Astrocyte (in vitro differentiated cells and primary cell): ENCODE measurements around the gene PPP2R5E. TPM values are rescaled to one million over a fixed set of nuclear protein-coding genes. Genes with fewer than 3 reads are reported as not detected.

Experiments used
- DNase-seq: peaks from one replicate; pipeline ENCODE4 v3.0.0-alpha.2; 2010; ENCODE audit warnings: low read depth
- FAIRE-seq: peaks from 2 replicates; lab custom pipeline; 2011; peaks lifted over from hg19 to GRCh38; lab: Jason Lieb, UNC
- H2AFZ ChIP-seq: 2 replicates; pipeline ENCODE4 v1.6.0; 2012; ENCODE audit warnings: low read depth, low read length, inconsistent platforms
- H3K27ac ChIP-seq: 2 replicates; pipeline ENCODE4 v1.5.1; 2011; ENCODE audit warnings: low read depth, low read length, inconsistent platforms
- H3K27me3 ChIP-seq: 2 replicates; pipeline ENCODE4 v1.6.0; 2011; ENCODE audit warnings: low read length, inconsistent platforms; ENCODE audit not compliant: insufficient read depth
- H3K36me3 ChIP-seq: 2 replicates; pipeline ENCODE4 v1.5.1; 2011; ENCODE audit warnings: low read length, inconsistent platforms; ENCODE audit not compliant: insufficient read depth
- H3K4me1 ChIP-seq: 2 replicates; pipeline ENCODE4 v1.5.1; 2011; ENCODE audit warnings: low read length, inconsistent platforms; ENCODE audit not compliant: insufficient read depth
- H3K4me2 ChIP-seq: 2 replicates; pipeline ENCODE4 v1.6.0; 2012; ENCODE audit warnings: low read length, inconsistent platforms
- H3K4me3 ChIP-seq: 2 replicates; pipeline ENCODE4 v1.5.1; 2011; ENCODE audit warnings: low read depth, mild to moderate bottlenecking, low read length, inconsistent platforms; ENCODE audit not compliant: insufficient read depth
- H3K79me2 ChIP-seq: 2 replicates; pipeline ENCODE4 v1.6.0; 2012; ENCODE audit warnings: mild to moderate bottlenecking, low read length, inconsistent platforms; ENCODE audit not compliant: insufficient read depth
- H3K9ac ChIP-seq: 2 replicates; pipeline ENCODE4 v1.6.0; 2012; ENCODE audit warnings: mild to moderate bottlenecking, low read length, inconsistent platforms
- H3K9me3 ChIP-seq: 2 replicates; pipeline ENCODE4 v1.5.1; 2012; ENCODE audit warnings: low read depth, mild to moderate bottlenecking, low read length, inconsistent platforms; ENCODE audit not compliant: insufficient read depth
- H4K20me1 ChIP-seq: 2 replicates; pipeline ENCODE4 v1.6.0; 2012; ENCODE audit warnings: low read length, inconsistent platforms; ENCODE audit not compliant: insufficient read depth
- H3K27ac Mint-ChIP-seq: one replicate; pipeline ENCODE4 v1.8.0; 2021; ENCODE audit warnings: mild to moderate bottlenecking, mixed read lengths; ENCODE audit not compliant: unreplicated experiment
- H3K27me3 Mint-ChIP-seq: one replicate; pipeline ENCODE4 v1.8.0; 2021; ENCODE audit warnings: low read depth, mixed read lengths; ENCODE audit not compliant: unreplicated experiment
- H3K36me3 Mint-ChIP-seq: one replicate; pipeline ENCODE4 v1.8.0; 2021; ENCODE audit warnings: low read depth, mixed read lengths; ENCODE audit not compliant: unreplicated experiment
- H3K4me1 Mint-ChIP-seq: one replicate; pipeline ENCODE4 v1.8.0; 2021; ENCODE audit warnings: low read depth, mixed read lengths; ENCODE audit not compliant: unreplicated experiment
- H3K4me3 Mint-ChIP-seq: one replicate; pipeline ENCODE4 v1.8.0; 2021; ENCODE audit warnings: mild to moderate bottlenecking, moderate library complexity, mixed read lengths; ENCODE audit not compliant: unreplicated experiment
- H3K9me3 Mint-ChIP-seq: one replicate; pipeline ENCODE4 v1.8.0; 2021; ENCODE audit warnings: mild to moderate bottlenecking, mixed read lengths; ENCODE audit not compliant: unreplicated experiment
- EZH2 ChIP-seq: IDR thresholded peaks from 2 replicates; pipeline ENCODE4 v1.6.1; 2012; ENCODE audit warnings: mild to moderate bottlenecking, low read length, inconsistent platforms; ENCODE audit not compliant: insufficient read depth
- total RNA-seq: library from RNA; stranded (reverse); gene quantifications from 2 replicates; pipeline ENCODE4 v1.2.1, GENCODE V29; 2021
- TF ChIP-seq, protein P1 (sequence below): IDR thresholded peaks from 2 replicates; pipeline ENCODE4 v1.5.1; 2011; ENCODE audit warnings: low read depth, mild to moderate bottlenecking, inconsistent platforms, low read length, moderate library complexity; ENCODE audit not compliant: insufficient read depth

PPP2R5E gene
- total RNA-seq, 1 donor from 2014 or later = 69.3 TPM

GRCh38 chr14:63404906-63405305, 138.3 kb downstream of the PPP2R5E start:
- H3K27me3 Mint-ChIP-seq = no peaks in the 10 kb centered on the region
- no peak overlapping the region for H3K9ac ChIP-seq
- no peaks in the 10 kb centered on the region for H3K27me3 ChIP-seq
- no peak overlapping the region for H3K4me2 ChIP-seq
- H3K27ac Mint-ChIP-seq = no peak overlapping the region
- no peaks in the 10 kb centered on the region for H3K4me1 Mint-ChIP-seq
- H3K4me1 ChIP-seq = no peaks in the 10 kb centered on the region
- H3K4me3 Mint-ChIP-seq = no peak overlapping the region
- no peaks in the 10 kb centered on the region for H3K36me3 ChIP-seq
- FAIRE-seq (no peak), DNase-seq (no peak)
- H3K36me3 Mint-ChIP-seq = peaks cover 3% of the 10 kb centered on the region
- H3K4me3 ChIP-seq = no peak overlapping the region
- no peak overlapping the region for H3K27ac ChIP-seq
- H3K9me3 ChIP-seq = no peaks in the 10 kb centered on the region
- H3K9me3 Mint-ChIP-seq = no peaks in the 10 kb centered on the region
- H2AFZ ChIP-seq = no peak overlapping the region
- peaks cover 12% of the 10 kb centered on the region for H3K79me2 ChIP-seq
- TF ChIP-seq, protein P1, sequence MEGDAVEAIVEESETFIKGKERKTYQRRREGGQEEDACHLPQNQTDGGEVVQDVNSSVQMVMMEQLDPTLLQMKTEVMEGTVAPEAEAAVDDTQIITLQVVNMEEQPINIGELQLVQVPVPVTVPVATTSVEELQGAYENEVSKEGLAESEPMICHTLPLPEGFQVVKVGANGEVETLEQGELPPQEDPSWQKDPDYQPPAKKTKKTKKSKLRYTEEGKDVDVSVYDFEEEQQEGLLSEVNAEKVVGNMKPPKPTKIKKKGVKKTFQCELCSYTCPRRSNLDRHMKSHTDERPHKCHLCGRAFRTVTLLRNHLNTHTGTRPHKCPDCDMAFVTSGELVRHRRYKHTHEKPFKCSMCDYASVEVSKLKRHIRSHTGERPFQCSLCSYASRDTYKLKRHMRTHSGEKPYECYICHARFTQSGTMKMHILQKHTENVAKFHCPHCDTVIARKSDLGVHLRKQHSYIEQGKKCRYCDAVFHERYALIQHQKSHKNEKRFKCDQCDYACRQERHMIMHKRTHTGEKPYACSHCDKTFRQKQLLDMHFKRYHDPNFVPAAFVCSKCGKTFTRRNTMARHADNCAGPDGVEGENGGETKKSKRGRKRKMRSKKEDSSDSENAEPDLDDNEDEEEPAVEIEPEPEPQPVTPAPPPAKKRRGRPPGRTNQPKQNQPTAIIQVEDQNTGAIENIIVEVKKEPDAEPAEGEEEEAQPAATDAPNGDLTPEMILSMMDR = no peak
- TF ChIP-seq EZH2 = no peak
- H4K20me1 ChIP-seq = peaks cover 33% of the 10 kb centered on the region

GRCh38 chr14:63401646-63402045, 141.5 kb downstream of the PPP2R5E start:
- Mint-ChIP-seq H3K4me1 (no peaks in the 10 kb centered on the region), H3K27me3 (no peaks in the 10 kb centered on the region), H3K9me3 (no peaks in the 10 kb centered on the region), H3K36me3 (peaks cover 9% of the 10 kb centered on the region), H3K4me3 (no peak overlapping the region), H3K27ac (no peak overlapping the region)
- H3K27me3 ChIP-seq = no peaks in the 10 kb centered on the region
- H3K4me3 ChIP-seq = no peak overlapping the region
- FAIRE-seq (no peak), DNase-seq (no peak)
- no peak overlapping the region for H2AFZ ChIP-seq
- H3K79me2 ChIP-seq = peaks cover 12% of the 10 kb centered on the region
- no peak overlapping the region for H3K9ac ChIP-seq
- no peaks in the 10 kb centered on the region for H3K4me1 ChIP-seq
- H3K27ac ChIP-seq = no peak overlapping the region
- H4K20me1 ChIP-seq = peaks cover 35% of the 10 kb centered on the region
- H3K9me3 ChIP-seq = no peaks in the 10 kb centered on the region
- TF ChIP-seq, protein P1 = no peak
- TF ChIP-seq EZH2 = no peak
- no peak overlapping the region for H3K4me2 ChIP-seq
- peaks cover 3% of the 10 kb centered on the region for H3K36me3 ChIP-seq

DNA sequence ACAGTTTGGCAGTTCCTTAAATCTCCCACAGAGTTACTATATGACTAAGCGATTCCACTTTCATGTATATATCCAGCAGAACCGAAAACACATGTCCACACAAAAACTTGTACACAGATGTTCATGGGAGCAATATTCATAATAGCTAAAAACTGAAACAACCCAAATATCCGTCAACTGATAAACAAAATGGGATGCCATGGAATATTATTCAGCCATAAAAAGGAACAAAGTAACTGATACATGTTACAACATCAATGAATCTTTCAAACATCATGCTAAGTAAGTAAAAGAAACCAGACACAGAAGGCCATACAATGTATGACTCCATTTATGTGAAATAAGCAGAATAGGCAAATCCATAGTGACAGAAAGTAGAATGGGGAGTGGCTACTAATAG, 144.2 kb downstream of the PPP2R5E start:
- H3K9me3 Mint-ChIP-seq = no peaks in the 10 kb centered on the region
- Histone ChIP-seq H3K36me3 (peaks cover 3% of the 10 kb centered on the region), H3K4me2 (no peak overlapping the region), H3K4me1 (no peaks in the 10 kb centered on the region), H3K9ac (no peak overlapping the region), H3K27ac (no peak overlapping the region), H4K20me1 (peaks cover 30% of the 10 kb centered on the region), H3K9me3 (no peaks in the 10 kb centered on the region), H3K27me3 (no peaks in the 10 kb centered on the region), H3K79me2 (peaks cover 7% of the 10 kb centered on the region), H2AFZ (no peak overlapping the region), H3K4me3 (no peak overlapping the region)
- no peak overlapping the region for H3K27ac Mint-ChIP-seq
- H3K4me1 Mint-ChIP-seq = peaks cover 7% of the 10 kb centered on the region
- no peak overlapping the region for H3K4me3 Mint-ChIP-seq
- no peaks in the 10 kb centered on the region for H3K27me3 Mint-ChIP-seq
- FAIRE-seq = no peak
- no peak for DNase-seq
- peaks cover 10% of the 10 kb centered on the region for H3K36me3 Mint-ChIP-seq
- no peak for TF ChIP-seq EZH2
- TF ChIP-seq, protein P1 = no peak
